GM19328 (cell line): ENCODE data around the gene DIP2C.
"Not testable (repeated sequence)": the region's sequence is repeated elsewhere in the genome, so short reads cannot be mapped to it uniquely, and the experiment has no call there.

Experiments used
- ATAC-seq: cut with Tn5 transposase; IDR thresholded peaks from one replicate; pipeline ENCODE4 v1.9.1; 2021; ENCODE audit warnings: mild to moderate bottlenecking, moderate library complexity; ENCODE audit not compliant: unreplicated experiment

DIP2C gene

GRCh38 chr10:584497-585290 lies 104.8 kb downstream of the DIP2C start:
- not testable (repeated sequence) for ATAC-seq

GRCh38 chr10:583433-583832 lies 106.0 kb downstream of the DIP2C start:
- ATAC-seq: no peak

- ATAC-seq: no peak
Measured at GRCh38 chr10:581776-582330, 107.6 kb downstream of the DIP2C start.

GRCh38 chr10:580778-581177 lies 108.7 kb downstream of the DIP2C start:
- ATAC-seq: no peak

- no peak for ATAC-seq
Measured at GRCh38 chr10:576130-576465, 113.4 kb downstream of the DIP2C start.

GRCh38 chr10:575402-576129 lies 113.9 kb downstream of the DIP2C start:
- ATAC-seq: no peak

GRCh38 chr10:572696-573095 lies 116.8 kb downstream of the DIP2C start:
- no peak for ATAC-seq

- ATAC-seq: no peak
Measured at GRCh38 chr10:571688-572451, 117.6 kb downstream of the DIP2C start.

GRCh38 chr10:571166-571565 lies 118.3 kb downstream of the DIP2C start:
- no peak for ATAC-seq

GRCh38 chr10:570628-571163 lies 118.8 kb downstream of the DIP2C start:
- no peak for ATAC-seq

- no peak for ATAC-seq
Measured at GRCh38 chr10:569961-570627, 119.4 kb downstream of the DIP2C start.

GRCh38 chr10:568848-569247 lies 120.6 kb downstream of the DIP2C start:
- no peak for ATAC-seq

GRCh38 chr10:567869-568268 lies 121.6 kb downstream of the DIP2C start:
- no peak for ATAC-seq

GRCh38 chr10:566241-566885 lies 123.1 kb downstream of the DIP2C start:
- ATAC-seq: no peak

GRCh38 chr10:565676-566075 lies 123.8 kb downstream of the DIP2C start:
- ATAC-seq: no peak

GRCh38 chr10:565146-565545 lies 124.3 kb downstream of the DIP2C start:
- ATAC-seq: no peak

GRCh38 chr10:563827-564226 lies 125.6 kb downstream of the DIP2C start:
- no peak for ATAC-seq

- no peak for ATAC-seq
Measured at GRCh38 chr10:562142-562541, 127.3 kb downstream of the DIP2C start.

GRCh38 chr10:561721-562120 lies 127.7 kb downstream of the DIP2C start:
- no peak for ATAC-seq
